HepG2 (cell line): ENCODE results near the gene GNA15. TPM values are rescaled to one million over a fixed set of nuclear protein-coding genes. Genes with fewer than 3 reads are reported as not detected.
A peak's percentile ranks its signal among the peaks of the same experiment; 100 is the strongest.

ENCODE experiments used
- HNF4A ChIP-seq: sonication (generic); formaldehyde crosslinking; IDR thresholded peaks from 2 replicates; pipeline ENCODE4 v1.4.0; 2020; ENCODE audit warnings: missing genetic modification reagents
- KAT8 ChIP-seq: IDR thresholded peaks from 2 replicates; pipeline ENCODE4 v1.6.1; 2016; ENCODE audit warnings: missing genetic modification reagents, missing compliant biosample characterization
- MXD3 ChIP-seq: IDR thresholded peaks from 2 replicates; pipeline ENCODE4 v1.6.1; 2016; ENCODE audit warnings: mild to moderate bottlenecking, missing biosample characterization, missing genetic modification reagents
- POLR2AphosphoS5 ChIP-seq: IDR thresholded peaks from 2 replicates; pipeline ENCODE4 v1.6.1; 2012; ENCODE audit warnings: low read depth, low read length
- POLR2G ChIP-seq: fragments of 200-400 bp; formaldehyde crosslinking; IDR thresholded peaks from 2 replicates; pipeline ENCODE4 v1.6.1; 2018; ENCODE audit warnings: mild to moderate bottlenecking, low read depth, low read length, moderate library complexity
- SAP130 ChIP-seq: IDR thresholded peaks from 2 replicates; pipeline ENCODE4 v1.6.1; 2016; ENCODE audit warnings: low read depth
- SIN3A ChIP-seq: IDR thresholded peaks from 2 replicates; pipeline ENCODE4 v1.6.1; 2011; ENCODE audit warnings: low read depth, mild to moderate bottlenecking, control low read depth, low read length, borderline replicate concordance
- TAF15 ChIP-seq: fragments of 200-400 bp; formaldehyde crosslinking; IDR thresholded peaks from one replicate; pipeline ENCODE4 v1.6.1; 2018; ENCODE audit warnings: mild to moderate bottlenecking, low read depth, low read length; ENCODE audit not compliant: poor library complexity, severe bottlenecking
- TEAD2 ChIP-seq: sonication (generic); formaldehyde crosslinking; IDR thresholded peaks from 2 replicates; pipeline ENCODE4 v1.9.0; 2021; ENCODE audit warnings: missing genetic modification reagents
- ZBTB10 ChIP-seq: sonication (generic); formaldehyde crosslinking; IDR thresholded peaks from 2 replicates; pipeline ENCODE4 v1.4.0; 2020; ENCODE audit warnings: missing genetic modification reagents, borderline replicate concordance
- ZNF230 ChIP-seq: sonication (generic); formaldehyde crosslinking; IDR thresholded peaks from 2 replicates; pipeline ENCODE4 v1.4.0; 2020; ENCODE audit warnings: mild to moderate bottlenecking, missing genetic modification reagents
- ZNF24 ChIP-seq: fragments of 450-650 bp; IDR thresholded peaks from 2 replicates; pipeline ENCODE4 v1.6.1; 2017; ENCODE audit warnings: antibody characterized with exemption, mild to moderate bottlenecking
- ZNF317 ChIP-seq: sonication (generic); formaldehyde crosslinking; IDR thresholded peaks from 2 replicates; pipeline ENCODE4 v1.5.0; 2020; ENCODE audit warnings: mild to moderate bottlenecking, missing genetic modification reagents
- ZNF543 ChIP-seq: sonication (generic); formaldehyde crosslinking; IDR thresholded peaks from 2 replicates; pipeline ENCODE4 v1.4.0; 2020; ENCODE audit warnings: mild to moderate bottlenecking, missing genetic modification reagents
- ZNF552 ChIP-seq: sonication (generic); formaldehyde crosslinking; IDR thresholded peaks from 2 replicates; pipeline ENCODE4 v1.9.0; 2022; ENCODE audit warnings: missing genetic modification reagents, mild to moderate bottlenecking, borderline replicate concordance
- ZNF598 ChIP-seq: sonication (generic); formaldehyde crosslinking; IDR thresholded peaks from 2 replicates; pipeline ENCODE4 v1.5.1; 2020; ENCODE audit warnings: mild to moderate bottlenecking, missing genetic modification reagents, borderline replicate concordance
- polyA plus RNA-seq, 8 experiments: library from polyadenylated mRNA; depleted of rRNA in 3 of 8; stranded (reverse) in 7 of 8; unstranded in 1 of 8; fragments of >200 nt; fragmentation: Illumina TruSeq in 4 of 8; extraction: Trizol in 4 of 8; gene quantifications; 2 replicates each; pipeline versions ENCODE4 v1.2.1 to v1.2.3, GENCODE V29; 2011 to 2016; ENCODE audit warnings: low read depth in 4 of 8, missing spikeins in 1 of 8, mixed read lengths in 1 of 8; ENCODE audit not compliant: insufficient read depth in 1 of 8
- total RNA-seq, 5 experiments: library from RNA; depleted of rRNA; stranded (reverse); fragments of >200 nt; fragmentation: Illumina TruSeq; extraction: Trizol; gene quantifications; 2 replicates each; pipeline ENCODE4 v1.2.3, GENCODE V29; 2016; ENCODE audit warnings: low read depth in 1 of 5
- TF ChIP-seq, protein P1 (sequence below): sonication (generic); formaldehyde crosslinking; IDR thresholded peaks from 2 replicates; pipeline ENCODE4 v1.4.0; 2020; ENCODE audit warnings: missing genetic modification reagents, mild to moderate bottlenecking, borderline replicate concordance
- TF ChIP-seq, protein P2 (sequence below): sonication (generic); IDR thresholded peaks from 2 replicates; pipeline ENCODE4 v1.6.1; 2016; ENCODE audit warnings: low read depth, borderline replicate concordance
- TF ChIP-seq, protein P3 (sequence below): IDR thresholded peaks from 2 replicates; pipeline ENCODE4 v1.6.1; 2018; ENCODE audit warnings: missing genetic modification reagents, mild to moderate bottlenecking, missing compliant biosample characterization

GNA15 gene
- total and polyA plus RNA-seq, 2 of the 13 experiments (the other 11 are each of a cell fraction or from before 2014, with no cell fraction given) = not detected

DNA sequence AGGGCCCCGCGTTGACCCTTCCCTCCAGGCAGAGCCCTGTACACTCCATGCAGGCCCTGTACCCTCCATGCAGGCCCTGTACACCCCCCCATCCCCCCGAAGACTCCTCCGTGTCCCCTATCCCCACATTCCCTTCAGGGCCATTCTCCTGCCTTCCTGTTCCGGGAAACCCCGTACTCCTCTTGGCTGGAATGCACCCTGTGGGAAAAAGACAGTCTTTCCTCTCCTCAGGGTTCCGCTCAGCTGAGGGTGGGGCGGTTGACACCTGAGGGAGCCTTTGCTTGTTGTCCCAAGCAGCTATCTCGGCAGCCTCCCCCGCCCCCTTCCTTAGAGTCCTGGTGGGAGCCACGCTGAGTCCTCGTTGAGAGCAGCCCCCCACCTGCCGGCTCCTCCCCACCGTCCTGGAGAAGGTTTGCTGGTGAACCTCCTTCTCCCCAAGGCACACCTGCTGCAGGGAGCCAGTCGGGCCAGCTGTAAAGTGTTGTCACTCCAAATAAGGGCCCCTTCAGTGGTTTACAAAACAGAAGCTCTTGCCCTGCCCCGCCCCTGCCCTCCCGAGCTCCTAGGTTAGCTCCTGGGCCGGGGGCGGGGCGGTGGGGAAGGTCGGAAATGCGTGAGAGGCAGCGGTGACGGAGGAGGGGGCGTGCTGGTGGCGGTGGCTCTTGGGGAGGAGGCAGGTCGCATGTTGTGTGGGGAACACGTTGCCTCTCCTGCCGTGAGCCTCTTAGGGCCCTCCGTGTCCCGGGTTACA is 40.2 kb upstream of the GNA15 start (continued):
- TF ChIP-seq, protein P1, sequence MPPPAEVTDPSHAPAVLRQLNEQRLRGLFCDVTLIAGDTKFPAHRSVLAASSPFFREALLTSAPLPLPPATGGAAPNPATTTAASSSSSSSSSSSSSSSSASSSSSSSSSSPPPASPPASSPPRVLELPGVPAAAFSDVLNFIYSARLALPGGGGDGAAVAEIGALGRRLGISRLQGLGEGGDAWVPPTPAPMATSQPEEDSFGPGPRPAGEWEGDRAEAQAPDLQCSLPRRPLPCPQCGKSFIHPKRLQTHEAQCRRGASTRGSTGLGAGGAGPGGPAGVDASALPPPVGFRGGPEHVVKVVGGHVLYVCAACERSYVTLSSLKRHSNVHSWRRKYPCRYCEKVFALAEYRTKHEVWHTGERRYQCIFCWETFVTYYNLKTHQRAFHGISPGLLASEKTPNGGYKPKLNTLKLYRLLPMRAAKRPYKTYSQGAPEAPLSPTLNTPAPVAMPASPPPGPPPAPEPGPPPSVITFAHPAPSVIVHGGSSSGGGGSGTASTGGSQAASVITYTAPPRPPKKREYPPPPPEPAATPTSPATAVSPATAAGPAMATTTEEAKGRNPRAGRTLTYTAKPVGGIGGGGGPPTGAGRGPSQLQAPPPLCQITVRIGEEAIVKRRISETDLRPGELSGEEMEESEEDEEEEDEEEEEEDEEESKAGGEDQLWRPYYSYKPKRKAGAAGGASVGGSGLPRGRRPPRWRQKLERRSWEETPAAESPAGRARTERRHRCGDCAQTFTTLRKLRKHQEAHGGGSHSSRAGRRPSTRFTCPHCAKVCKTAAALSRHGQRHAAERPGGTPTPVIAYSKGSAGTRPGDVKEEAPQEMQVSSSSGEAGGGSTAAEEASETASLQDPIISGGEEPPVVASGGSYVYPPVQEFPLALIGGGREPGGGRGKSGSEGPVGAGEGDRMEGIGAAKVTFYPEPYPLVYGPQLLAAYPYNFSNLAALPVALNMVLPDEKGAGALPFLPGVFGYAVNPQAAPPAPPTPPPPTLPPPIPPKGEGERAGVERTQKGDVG (CRISPR knock-in tag) = 0 out of 2 replicates have a peak, but pooled peaks have one; percentile 7
- TF ChIP-seq ZNF317 (no peak), HNF4A (CRISPR knock-in tag) (no peak), ZNF24 (no peak), SIN3A (peak; percentile 60; the same call in 1 of the 2 replicates), SAP130 (CRISPR knock-in tag) (peak; percentile 81), POLR2G (0 out of 2 replicates have a peak, but pooled peaks have one; percentile 43), POLR2AphosphoS5 (peak; percentile 50; the same call in 1 of the 2 replicates), MXD3 (CRISPR knock-in tag) (peak; percentile 38), ZNF230 (CRISPR knock-in tag) (no peak), ZNF598 (CRISPR knock-in tag) (no peak), ZNF552 (CRISPR knock-in tag) (no peak), TAF15 (no peak), KAT8 (CRISPR knock-in tag) (0 out of 2 replicates have a peak, but pooled peaks have one; percentile 2), ZBTB10 (CRISPR knock-in tag) (no peak), ZNF543 (CRISPR knock-in tag) (no peak), TEAD2 (CRISPR knock-in tag) (no peak)
- TF ChIP-seq, protein P2, sequence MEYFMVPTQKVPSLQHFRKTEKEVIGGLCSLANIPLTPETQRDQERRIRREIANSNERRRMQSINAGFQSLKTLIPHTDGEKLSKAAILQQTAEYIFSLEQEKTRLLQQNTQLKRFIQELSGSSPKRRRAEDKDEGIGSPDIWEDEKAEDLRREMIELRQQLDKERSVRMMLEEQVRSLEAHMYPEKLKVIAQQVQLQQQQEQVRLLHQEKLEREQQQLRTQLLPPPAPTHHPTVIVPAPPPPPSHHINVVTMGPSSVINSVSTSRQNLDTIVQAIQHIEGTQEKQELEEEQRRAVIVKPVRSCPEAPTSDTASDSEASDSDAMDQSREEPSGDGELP = peak; percentile 53; the same call in 1 of the 2 replicates
- TF ChIP-seq, protein P3, sequence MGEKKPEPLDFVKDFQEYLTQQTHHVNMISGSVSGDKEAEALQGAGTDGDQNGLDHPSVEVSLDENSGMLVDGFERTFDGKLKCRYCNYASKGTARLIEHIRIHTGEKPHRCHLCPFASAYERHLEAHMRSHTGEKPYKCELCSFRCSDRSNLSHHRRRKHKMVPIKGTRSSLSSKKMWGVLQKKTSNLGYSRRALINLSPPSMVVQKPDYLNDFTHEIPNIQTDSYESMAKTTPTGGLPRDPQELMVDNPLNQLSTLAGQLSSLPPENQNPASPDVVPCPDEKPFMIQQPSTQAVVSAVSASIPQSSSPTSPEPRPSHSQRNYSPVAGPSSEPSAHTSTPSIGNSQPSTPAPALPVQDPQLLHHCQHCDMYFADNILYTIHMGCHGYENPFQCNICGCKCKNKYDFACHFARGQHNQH = no peak
